ENCODE data around the gene CRYGC.

Gene CRYGC

GRCh38 chr2:208086029-208086428, 43.6 kb downstream of the CRYGC start:
- TF ChIP-seq, protein P1, sequence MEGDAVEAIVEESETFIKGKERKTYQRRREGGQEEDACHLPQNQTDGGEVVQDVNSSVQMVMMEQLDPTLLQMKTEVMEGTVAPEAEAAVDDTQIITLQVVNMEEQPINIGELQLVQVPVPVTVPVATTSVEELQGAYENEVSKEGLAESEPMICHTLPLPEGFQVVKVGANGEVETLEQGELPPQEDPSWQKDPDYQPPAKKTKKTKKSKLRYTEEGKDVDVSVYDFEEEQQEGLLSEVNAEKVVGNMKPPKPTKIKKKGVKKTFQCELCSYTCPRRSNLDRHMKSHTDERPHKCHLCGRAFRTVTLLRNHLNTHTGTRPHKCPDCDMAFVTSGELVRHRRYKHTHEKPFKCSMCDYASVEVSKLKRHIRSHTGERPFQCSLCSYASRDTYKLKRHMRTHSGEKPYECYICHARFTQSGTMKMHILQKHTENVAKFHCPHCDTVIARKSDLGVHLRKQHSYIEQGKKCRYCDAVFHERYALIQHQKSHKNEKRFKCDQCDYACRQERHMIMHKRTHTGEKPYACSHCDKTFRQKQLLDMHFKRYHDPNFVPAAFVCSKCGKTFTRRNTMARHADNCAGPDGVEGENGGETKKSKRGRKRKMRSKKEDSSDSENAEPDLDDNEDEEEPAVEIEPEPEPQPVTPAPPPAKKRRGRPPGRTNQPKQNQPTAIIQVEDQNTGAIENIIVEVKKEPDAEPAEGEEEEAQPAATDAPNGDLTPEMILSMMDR (IDR thresholded peaks at IDR 0.05; ENCODE audit: low read depth, low read length) = no peak
- no peak for DNase-seq (ENCODE audit: extremely low read depth, low read depth)

DNA sequence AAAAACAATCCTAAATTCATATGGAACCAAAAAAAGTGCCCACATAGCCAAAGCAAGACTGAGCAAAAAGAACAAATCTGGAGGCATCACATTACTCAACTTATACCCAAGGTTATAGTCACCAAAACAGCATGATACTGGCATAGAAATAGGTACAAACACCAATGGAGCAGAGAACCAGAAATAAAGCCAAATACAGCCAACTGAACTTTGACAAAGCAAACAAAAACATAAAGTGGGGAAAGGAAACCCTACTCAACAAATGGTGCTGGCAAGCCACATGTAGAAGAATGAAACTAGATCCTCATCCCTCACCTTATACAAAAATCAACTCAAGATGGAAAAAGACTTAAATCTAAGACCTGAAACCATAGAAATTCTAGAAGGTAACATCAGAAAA, 45.8 kb downstream of the CRYGC start:
- DNase-seq (ENCODE audit: extremely low read depth, low read depth) = no peak
- TF ChIP-seq, protein P1 (IDR thresholded peaks at IDR 0.05; ENCODE audit: low read depth, low read length) = no peak

Data from AG09319 (cell line).